ENCODE data around the gene ISM2.
"Not testable (repeated sequence)": the region's sequence is repeated elsewhere in the genome, so short reads cannot be mapped to it uniquely, and the experiment has no call there.

ISM2 gene

DNA sequence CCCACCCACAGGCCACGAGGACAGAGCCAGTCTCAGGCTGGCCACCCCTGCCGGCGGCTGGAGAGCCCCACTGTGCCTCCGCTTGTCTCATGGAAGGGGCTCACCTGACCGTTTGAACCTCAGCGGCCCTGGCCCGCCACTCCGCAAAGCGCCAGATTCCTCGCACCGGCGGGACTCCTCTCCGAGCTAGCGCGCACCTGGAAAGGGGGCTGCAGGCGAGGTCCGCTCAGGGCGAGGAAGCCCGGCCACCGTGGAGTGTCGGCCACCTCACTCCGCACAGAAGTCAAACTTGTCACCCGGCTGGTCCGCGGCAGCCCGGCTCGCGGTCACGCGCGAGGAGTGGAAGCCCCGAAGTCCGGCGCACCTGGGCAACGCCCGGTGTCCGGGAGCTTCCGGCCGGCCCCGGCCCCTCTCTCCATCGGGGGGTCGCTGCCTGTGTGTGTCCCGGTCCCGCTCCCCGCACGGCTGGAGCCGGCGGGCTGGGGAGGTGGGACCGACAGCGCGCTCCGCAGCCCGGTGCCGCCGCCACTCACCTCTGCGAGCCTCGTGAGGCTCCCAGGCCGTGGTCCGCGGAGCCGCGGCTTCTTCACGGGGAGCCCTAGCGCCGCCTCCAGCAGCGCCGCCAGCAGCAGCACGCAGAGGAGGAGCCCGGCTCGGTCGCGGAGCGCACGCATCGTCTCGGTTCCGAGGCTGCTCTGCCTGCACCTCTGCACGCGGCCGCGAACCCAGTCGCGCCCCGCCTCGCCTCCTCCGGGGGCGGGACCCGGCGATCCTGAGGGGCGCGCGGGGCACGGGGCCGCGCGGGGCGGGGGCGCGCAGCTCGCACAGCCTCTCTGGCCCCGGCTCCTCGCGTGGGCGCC lies at the start of gene ISM2:
Gene ISM2 (minus strand): TSS at position 697 of the 860 bp plus-strand sequence. CDS start 23 bp downstream, at position 674.
- H3K4me3 ChIP-seq (ENCODE audit: low read depth, low read length) = peak within 1 kb of the TSS; percentile 50
- TF ChIP-seq, protein P1, sequence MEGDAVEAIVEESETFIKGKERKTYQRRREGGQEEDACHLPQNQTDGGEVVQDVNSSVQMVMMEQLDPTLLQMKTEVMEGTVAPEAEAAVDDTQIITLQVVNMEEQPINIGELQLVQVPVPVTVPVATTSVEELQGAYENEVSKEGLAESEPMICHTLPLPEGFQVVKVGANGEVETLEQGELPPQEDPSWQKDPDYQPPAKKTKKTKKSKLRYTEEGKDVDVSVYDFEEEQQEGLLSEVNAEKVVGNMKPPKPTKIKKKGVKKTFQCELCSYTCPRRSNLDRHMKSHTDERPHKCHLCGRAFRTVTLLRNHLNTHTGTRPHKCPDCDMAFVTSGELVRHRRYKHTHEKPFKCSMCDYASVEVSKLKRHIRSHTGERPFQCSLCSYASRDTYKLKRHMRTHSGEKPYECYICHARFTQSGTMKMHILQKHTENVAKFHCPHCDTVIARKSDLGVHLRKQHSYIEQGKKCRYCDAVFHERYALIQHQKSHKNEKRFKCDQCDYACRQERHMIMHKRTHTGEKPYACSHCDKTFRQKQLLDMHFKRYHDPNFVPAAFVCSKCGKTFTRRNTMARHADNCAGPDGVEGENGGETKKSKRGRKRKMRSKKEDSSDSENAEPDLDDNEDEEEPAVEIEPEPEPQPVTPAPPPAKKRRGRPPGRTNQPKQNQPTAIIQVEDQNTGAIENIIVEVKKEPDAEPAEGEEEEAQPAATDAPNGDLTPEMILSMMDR (IDR thresholded peaks at IDR 0.05; ENCODE audit: insufficient read depth, low read depth, low read length, missing control alignments) = no peak
- peak; percentile 60 for DNase-seq (ENCODE audit: low read depth)

DNA sequence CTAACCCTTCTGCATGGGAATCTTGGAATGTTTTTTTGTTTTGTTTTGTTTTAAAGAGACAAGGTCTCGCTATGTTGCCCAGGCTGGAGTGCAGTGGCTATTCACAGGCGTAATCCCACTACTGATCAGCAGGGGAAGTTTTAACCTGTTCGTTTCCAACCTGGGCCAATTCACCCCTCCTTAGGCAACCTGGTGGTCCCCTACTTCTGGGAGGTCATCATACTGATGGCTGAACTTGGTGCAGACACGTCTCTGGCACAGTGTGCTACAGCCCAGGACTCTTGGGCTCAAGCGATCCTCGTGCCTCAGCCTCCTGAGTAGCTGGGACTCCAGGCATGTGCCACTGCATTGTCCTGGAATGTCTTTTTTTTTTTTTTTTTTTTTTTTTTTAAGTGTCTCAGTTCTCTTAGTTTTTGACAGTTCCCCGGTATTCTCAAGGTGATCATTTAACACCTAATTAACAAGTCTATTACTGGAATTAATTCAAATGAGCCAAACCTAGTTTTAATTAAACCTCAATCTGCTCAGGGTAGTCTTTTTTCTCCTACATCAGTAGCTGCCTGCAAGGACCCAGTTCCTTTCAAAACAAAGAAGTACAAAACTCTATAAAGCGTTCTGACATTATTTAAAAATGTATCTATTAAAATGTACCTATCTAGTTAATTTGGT lies 49.0 kb upstream of the ISM2 start:
- TF ChIP-seq, protein P1 (IDR thresholded peaks at IDR 0.05; ENCODE audit: insufficient read depth, low read depth, low read length, missing control alignments) = no peak
- no peak overlapping the region for H3K4me3 ChIP-seq (ENCODE audit: low read depth, low read length)
- DNase-seq (ENCODE audit: low read depth) = no peak

DNA sequence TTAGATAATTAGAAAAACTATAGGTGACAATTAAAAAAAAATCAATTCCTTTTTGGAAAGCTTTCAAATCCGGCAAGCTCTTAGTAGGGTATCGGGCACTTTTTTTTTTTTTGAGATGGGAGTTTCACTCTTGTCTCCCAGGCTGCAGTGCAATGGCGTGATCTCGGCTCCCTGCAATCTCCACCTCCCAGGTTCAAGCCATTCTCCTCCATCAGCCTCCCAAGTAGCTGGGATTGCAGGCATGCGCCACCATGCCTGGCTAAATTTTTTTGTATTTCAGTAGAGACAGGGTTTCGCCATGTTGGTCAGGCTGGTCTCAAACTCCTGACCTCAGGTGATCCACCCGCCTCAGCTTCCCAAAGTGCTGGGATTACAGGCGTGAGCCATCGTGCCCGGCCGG lies 46.6 kb upstream of the ISM2 start:
- H3K4me3 ChIP-seq (ENCODE audit: low read depth, low read length); DNase-seq (ENCODE audit: low read depth): not testable (repeated sequence)

DNA sequence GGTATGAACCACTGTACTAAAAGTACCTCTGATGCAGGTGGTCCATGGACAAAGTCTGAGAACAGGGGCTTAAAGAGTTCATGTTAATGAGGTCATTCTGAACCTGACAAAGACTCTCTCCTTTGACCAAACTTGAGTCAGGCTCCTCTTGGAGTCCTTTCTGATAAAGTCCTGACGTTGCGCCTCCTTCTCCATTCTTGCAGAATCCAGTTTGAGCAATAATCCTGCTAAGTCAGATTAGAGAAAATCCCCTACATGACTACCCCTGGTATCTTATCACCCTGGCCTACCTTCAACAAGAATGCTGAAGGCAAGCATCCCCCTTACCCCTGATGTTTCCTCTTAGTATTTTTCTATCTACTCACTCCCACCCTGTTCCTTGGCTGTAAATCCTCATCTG lies 46.0 kb upstream of the ISM2 start:
- TF ChIP-seq, protein P1 (IDR thresholded peaks at IDR 0.05; ENCODE audit: insufficient read depth, low read depth, low read length, missing control alignments) = no peak
- H3K4me3 ChIP-seq (ENCODE audit: low read depth, low read length) = no peak overlapping the region
- DNase-seq (ENCODE audit: low read depth) = no peak

DNA sequence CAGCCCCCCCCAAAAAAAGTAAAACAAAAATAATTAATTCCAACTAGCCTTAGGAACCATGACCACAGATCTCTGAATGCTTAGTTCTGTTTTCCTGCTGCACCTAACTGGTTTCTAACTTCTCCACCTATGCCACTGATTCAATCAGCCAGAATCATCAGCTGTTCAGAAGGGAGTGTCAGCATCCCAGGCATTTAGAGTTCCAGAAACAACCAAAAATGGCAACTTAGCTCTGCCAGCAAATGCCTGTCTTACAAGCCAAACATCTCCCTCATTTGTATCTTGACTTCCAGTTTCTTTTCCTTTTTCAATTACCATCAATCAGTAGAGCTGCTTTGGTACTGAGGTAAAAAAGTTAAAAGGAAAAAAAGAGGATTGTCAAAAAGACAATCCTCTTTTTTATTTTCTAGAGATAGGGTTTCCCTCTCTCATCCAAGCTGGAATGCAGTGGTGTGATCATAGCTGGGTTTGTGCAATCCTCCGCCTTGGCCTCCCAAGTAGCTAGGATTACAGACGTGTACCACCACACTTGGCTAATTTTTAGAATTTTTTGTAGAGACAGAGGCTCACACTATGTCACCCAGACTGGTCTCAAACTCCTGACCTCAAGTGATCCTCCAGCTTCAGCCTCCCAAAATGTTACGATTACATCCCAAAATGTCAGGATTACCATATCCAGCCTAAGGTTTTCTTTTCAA lies 45.2 kb upstream of the ISM2 start:
- DNase-seq (ENCODE audit: low read depth) = no peak

DNA sequence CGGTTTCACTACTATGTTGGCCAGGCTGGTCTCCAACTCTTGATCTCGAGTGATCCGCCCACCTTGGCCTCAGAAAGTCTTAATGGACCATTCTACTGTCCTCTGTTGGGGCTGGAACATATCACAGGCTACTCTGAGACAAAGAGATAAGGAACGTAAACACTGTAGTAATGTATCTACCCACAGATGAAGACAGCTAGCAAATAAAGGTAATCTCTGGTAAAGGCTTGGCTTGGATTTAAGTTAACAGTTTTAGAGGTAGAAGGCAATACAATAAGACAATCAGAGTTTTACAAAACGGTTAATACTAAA lies 44.6 kb upstream of the ISM2 start:
- no peak for DNase-seq (ENCODE audit: low read depth)
- no peak overlapping the region for H3K4me3 ChIP-seq (ENCODE audit: low read depth, low read length)
- TF ChIP-seq, protein P1 (IDR thresholded peaks at IDR 0.05; ENCODE audit: insufficient read depth, low read depth, low read length, missing control alignments) = no peak

More for the DNA sequence above, 45.2 kb upstream of the ISM2 start:
- H3K4me3 ChIP-seq (ENCODE audit: low read depth, low read length) = no peak overlapping the region
- TF ChIP-seq, protein P1 (IDR thresholded peaks at IDR 0.05; ENCODE audit: insufficient read depth, low read depth, low read length, missing control alignments) = no peak
